Upper lobe of right lung (tissue), 1 donor: ENCODE measurements around the gene RALGPS1. TPM values are rescaled to one million over a fixed set of nuclear protein-coding genes. Genes with fewer than 3 reads are reported as not detected.
A peak's percentile ranks its signal among the peaks of the same experiment; 100 is the strongest.

Source experiments
- ATAC-seq: fragments of 200-7000 bp; cut with Tn5 transposase; one replicate; pipeline ENCODE4 v1.9.1; 2020; ENCODE audit warnings: mild to moderate bottlenecking, moderate library complexity
- DNase-seq: peaks from one replicate; pipeline ENCODE4 v3.0.0-alpha.2; 2020
- H3K27ac ChIP-seq: fragments of 200-600 bp; one replicate; pipeline ENCODE4 v1.8.0; 2022
- H3K27me3 ChIP-seq: fragments of 200-600 bp; one replicate; pipeline ENCODE4 v1.8.0; 2022; ENCODE audit warnings: mild to moderate bottlenecking
- H3K36me3 ChIP-seq: fragments of 200-600 bp; one replicate; pipeline ENCODE4 v1.8.0; 2022
- H3K4me1 ChIP-seq: fragments of 200-600 bp; one replicate; pipeline ENCODE4 v1.8.0; 2022
- H3K4me3 ChIP-seq: fragments of 200-600 bp; one replicate; pipeline ENCODE4 v1.8.0; 2022; ENCODE audit warnings: mild to moderate bottlenecking
- H3K9me3 ChIP-seq: fragments of 200-600 bp; one replicate; pipeline ENCODE4 v1.8.0; 2022
- intact Hi-C: fragments of 100-400 bp; cut with DNase I; formaldehyde crosslinking; loops from one replicate; pipeline ENCODE4 v1.11.0; 2022
- total RNA-seq: library from RNA; stranded (reverse); fragmentation: NEBNext Ultra II Directional; extraction: Animal tissue kit (Norgen Biotek cat#: 25700); gene quantifications from one replicate; pipeline ENCODE4 v1.2.1, GENCODE V29; 2021
- TF ChIP-seq, protein P1 (sequence below): fragments of 200-600 bp; IDR thresholded peaks from one replicate; pipeline ENCODE4 v1.8.0; 2022; ENCODE audit warnings: antibody characterized with exemption
- donor health status: DM: no; HTN: yes; CAD: no; lungs with severe emphysema.

The RALGPS1 gene
- total RNA-seq, 1 donor from 2014 or later = 15.9 TPM

DNA sequence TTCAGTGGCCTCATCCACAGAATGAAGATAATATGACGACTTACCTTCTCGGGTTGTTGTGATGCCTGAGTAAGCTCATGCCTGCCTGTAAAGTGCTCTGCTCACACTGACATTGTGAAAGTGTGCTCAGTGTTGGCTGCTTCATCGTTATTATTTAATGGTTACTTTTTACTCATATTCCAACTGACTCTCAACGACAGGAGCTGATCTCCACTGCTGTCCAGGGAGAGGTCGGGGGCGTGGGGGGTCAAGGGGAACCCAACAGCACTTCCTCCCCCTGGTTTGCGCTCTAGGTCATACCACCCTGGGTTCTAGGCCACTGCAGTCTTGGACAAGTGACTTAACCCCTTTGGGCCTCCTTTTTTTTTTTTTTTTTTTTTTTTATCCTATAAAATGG lies 260.7 kb downstream of the RALGPS1 start:
- H3K4me1 ChIP-seq = no peaks in the 10 kb centered on the region
- no peak overlapping the region for H3K27ac ChIP-seq
- DNase-seq = no peak
- H3K4me3 ChIP-seq = no peak overlapping the region
- intact Hi-C loops = no loop called here
- H3K9me3 ChIP-seq = no peaks in the 10 kb centered on the region
- ATAC-seq = no peak
- H3K36me3 ChIP-seq = no peaks in the 10 kb centered on the region
- no peaks in the 10 kb centered on the region for H3K27me3 ChIP-seq
- TF ChIP-seq, protein P1, sequence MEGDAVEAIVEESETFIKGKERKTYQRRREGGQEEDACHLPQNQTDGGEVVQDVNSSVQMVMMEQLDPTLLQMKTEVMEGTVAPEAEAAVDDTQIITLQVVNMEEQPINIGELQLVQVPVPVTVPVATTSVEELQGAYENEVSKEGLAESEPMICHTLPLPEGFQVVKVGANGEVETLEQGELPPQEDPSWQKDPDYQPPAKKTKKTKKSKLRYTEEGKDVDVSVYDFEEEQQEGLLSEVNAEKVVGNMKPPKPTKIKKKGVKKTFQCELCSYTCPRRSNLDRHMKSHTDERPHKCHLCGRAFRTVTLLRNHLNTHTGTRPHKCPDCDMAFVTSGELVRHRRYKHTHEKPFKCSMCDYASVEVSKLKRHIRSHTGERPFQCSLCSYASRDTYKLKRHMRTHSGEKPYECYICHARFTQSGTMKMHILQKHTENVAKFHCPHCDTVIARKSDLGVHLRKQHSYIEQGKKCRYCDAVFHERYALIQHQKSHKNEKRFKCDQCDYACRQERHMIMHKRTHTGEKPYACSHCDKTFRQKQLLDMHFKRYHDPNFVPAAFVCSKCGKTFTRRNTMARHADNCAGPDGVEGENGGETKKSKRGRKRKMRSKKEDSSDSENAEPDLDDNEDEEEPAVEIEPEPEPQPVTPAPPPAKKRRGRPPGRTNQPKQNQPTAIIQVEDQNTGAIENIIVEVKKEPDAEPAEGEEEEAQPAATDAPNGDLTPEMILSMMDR = no peak

DNA sequence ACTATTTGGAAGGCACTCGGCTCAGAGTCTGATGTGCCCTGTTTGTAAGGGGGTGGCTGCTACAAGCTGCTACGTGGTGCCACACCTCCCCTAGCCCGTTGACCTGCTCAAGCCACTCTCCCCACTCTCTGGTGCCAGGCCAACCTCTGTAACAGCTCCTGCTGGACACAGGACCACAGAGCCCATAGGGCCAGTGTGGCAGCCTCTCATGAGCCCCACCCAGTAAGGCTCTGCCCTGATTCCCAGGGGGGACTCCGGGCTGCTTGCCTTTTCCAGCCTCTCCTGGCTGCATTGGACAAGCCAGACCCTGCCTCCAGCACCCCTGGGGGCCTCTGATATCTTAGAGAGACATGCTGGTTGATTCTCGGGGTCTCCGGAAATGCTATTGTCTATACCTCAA lies 261.2 kb downstream of the RALGPS1 start:
- TF ChIP-seq, protein P1 = no peak
- no peak for ATAC-seq
- intact Hi-C loops = no loop called here
- peak; percentile 40 for DNase-seq
- no peaks in the 10 kb centered on the region for H3K9me3 ChIP-seq
- H3K36me3 ChIP-seq = no peaks in the 10 kb centered on the region
- no peaks in the 10 kb centered on the region for H3K4me1 ChIP-seq
- H3K27ac ChIP-seq = no peak overlapping the region
- H3K27me3 ChIP-seq = no peaks in the 10 kb centered on the region
- no peak overlapping the region for H3K4me3 ChIP-seq

DNA sequence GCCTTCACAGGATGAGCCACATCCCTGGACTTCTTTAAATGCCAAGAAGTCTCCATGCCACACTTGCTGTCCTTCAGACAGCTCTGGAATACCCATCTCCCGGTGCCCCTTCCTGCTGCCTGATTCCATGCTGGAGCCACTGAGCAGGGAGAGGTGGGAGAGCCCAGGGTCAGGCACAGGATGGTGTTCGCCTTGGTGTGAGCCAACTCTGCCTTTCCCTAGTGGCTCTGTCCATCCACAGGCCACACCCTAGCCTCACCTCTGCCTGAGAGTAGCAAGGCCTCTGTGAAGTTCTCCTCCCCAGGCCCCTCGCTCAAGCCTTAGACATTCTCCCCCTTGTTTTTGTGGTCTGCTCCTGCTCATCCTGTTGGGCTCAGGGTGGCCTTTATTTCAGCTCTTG lies 262.0 kb downstream of the RALGPS1 start:
- DNase-seq = peak; percentile 29
- intact Hi-C loops = no loop called here
- no peak overlapping the region for H3K4me3 ChIP-seq
- TF ChIP-seq, protein P1 = no peak
- no peak for ATAC-seq
- H3K27me3 ChIP-seq = no peaks in the 10 kb centered on the region
- H3K9me3 ChIP-seq = no peaks in the 10 kb centered on the region
- no peaks in the 10 kb centered on the region for H3K4me1 ChIP-seq
- H3K27ac ChIP-seq = no peak overlapping the region
- no peaks in the 10 kb centered on the region for H3K36me3 ChIP-seq

DNA sequence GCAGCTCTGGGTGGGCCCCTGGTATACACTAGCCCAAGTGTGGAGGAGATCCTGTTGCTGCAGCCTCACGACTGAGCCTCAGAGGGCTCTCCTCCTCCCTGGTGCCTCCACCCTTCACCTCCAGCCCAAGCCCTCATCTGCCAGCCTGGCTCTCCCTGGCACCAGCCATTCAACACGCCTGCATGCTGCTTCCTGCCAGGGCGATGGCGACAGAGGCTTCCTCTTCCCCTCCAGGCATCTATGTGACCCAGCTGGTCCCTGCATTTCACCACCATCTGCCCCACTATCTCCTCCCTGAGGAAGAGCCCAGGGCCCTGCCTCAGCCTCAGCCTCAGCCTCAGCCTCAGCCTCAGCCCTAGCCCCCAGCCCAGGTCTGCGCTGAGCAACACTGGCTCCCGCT lies 262.6 kb downstream of the RALGPS1 start:
- H3K4me3 ChIP-seq = no peak overlapping the region
- no peaks in the 10 kb centered on the region for H3K4me1 ChIP-seq
- no peaks in the 10 kb centered on the region for H3K36me3 ChIP-seq
- peak; percentile 51 for DNase-seq
- H3K27ac ChIP-seq = no peak overlapping the region
- H3K9me3 ChIP-seq = no peaks in the 10 kb centered on the region
- no peaks in the 10 kb centered on the region for H3K27me3 ChIP-seq
- no peak for ATAC-seq
- intact Hi-C loops = no loop called here
- TF ChIP-seq, protein P1 = no peak

DNA sequence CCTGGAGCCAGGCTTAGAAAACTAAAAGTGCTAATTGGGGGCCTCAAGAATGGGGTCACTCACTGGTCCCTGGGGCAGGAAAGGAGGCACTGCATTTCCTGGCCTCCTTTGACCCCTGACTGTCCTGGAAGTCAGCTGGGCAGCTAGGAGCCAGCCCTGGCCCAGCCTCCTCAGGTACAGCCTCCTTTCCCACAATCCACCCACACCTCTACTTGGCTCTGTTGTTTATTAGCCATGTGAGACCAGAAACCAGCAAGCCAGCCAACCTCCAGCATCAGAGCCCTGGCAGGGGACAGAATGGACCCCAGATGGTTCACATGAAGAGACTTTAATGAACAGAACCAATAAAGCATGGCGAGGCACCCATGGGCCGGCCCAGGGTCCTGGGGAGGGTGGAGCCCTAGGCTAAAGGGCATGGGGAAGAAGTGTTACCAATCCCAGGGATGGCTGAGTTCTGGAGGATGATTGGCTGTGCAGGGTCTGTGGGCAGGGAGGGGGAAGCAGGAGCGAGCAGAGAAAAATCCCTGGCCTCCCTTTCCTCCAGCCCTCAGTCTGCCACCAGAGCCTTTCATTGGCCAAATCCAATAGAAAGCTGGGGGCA lies 263.2 kb downstream of the RALGPS1 start:
- intact Hi-C loops = no loop called here
- Histone ChIP-seq H3K27me3 (no peaks in the 10 kb centered on the region), H3K4me1 (no peaks in the 10 kb centered on the region), H3K27ac (no peak overlapping the region), H3K4me3 (no peak overlapping the region), H3K9me3 (no peaks in the 10 kb centered on the region), H3K36me3 (no peaks in the 10 kb centered on the region)
- DNase-seq = peak; percentile 22
- TF ChIP-seq, protein P1 = no peak
- no peak for ATAC-seq
